ENCODE results near the gene MYOM1. TPM values are rescaled to one million over a fixed set of nuclear protein-coding genes. Genes with fewer than 3 reads are reported as not detected.
"Not testable (repeated sequence)": the region's sequence is repeated elsewhere in the genome, so short reads cannot be mapped to it uniquely, and the experiment has no call there.

MYOM1 gene
- total RNA-seq, 2 donors from 2014 or later = 0.52 to 2.0 TPM

- Mint-ChIP-seq H3K4me1 (peaks cover 14% of the 10 kb centered on the region), H3K36me3 (ENCODE audit: low read depth) (no peaks in the 10 kb centered on the region), H3K9me3 (no peaks in the 10 kb centered on the region), H3K27me3 (no peaks in the 10 kb centered on the region), H3K27ac (peak overlapping the region; percentile 74), H3K4me3 (peak overlapping the region; percentile 5)
- peak; percentile 100 for ATAC-seq (replicated peaks)
These were observed 173.5 kb downstream of the MYOM1 start for GRCh38 chr18:3046216-3046808.

- Mint-ChIP-seq H3K27me3 (no peaks in the 10 kb centered on the region), H3K27ac (no peak overlapping the region), H3K36me3 (ENCODE audit: low read depth) (no peaks in the 10 kb centered on the region), H3K9me3 (no peaks in the 10 kb centered on the region), H3K4me1 (peaks cover 16% of the 10 kb centered on the region), H3K4me3 (no peak overlapping the region)
- no peak for ATAC-seq (replicated peaks)
These were observed 174.7 kb downstream of the MYOM1 start for GRCh38 chr18:3044931-3045698.

GRCh38 chr18:3042379-3042778 lies 177.4 kb downstream of the MYOM1 start:
- no peak for ATAC-seq (replicated peaks)
- Mint-ChIP-seq H3K4me1 (peaks cover 20% of the 10 kb centered on the region), H3K27me3 (no peaks in the 10 kb centered on the region), H3K4me3 (no peak overlapping the region), H3K9me3 (no peaks in the 10 kb centered on the region), H3K36me3 (ENCODE audit: low read depth) (no peaks in the 10 kb centered on the region), H3K27ac (no peak overlapping the region)

DNA sequence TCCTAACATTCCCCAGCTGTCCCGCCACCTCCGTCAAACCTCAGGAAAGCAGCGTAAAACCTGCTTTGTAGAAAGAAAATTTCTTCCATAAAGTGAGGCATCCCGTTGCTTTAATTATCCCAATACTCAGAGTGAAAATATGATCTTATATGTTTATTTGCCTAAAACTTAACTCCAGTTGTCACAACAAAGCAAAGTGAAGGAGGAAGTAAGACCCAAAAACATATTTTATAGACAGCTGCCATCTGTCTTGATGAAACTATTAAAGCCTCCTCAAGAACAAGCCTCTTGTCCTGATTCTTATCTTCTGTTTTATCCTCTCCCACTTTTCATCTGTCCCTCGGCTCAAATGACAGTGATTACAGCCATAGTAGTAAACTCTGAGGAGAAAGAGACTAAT lies 177.9 kb downstream of the MYOM1 start:
- Mint-ChIP-seq H3K36me3 (ENCODE audit: low read depth) (no peaks in the 10 kb centered on the region), H3K4me1 (peaks cover 20% of the 10 kb centered on the region), H3K9me3 (no peaks in the 10 kb centered on the region), H3K27me3 (no peaks in the 10 kb centered on the region), H3K27ac (no peak overlapping the region), H3K4me3 (no peak overlapping the region)
- ATAC-seq (replicated peaks) = no peak

GRCh38 chr18:3040881-3041280 lies 178.9 kb downstream of the MYOM1 start:
- no peak overlapping the region for H3K27ac Mint-ChIP-seq
- H3K27me3 Mint-ChIP-seq = no peaks in the 10 kb centered on the region
- peaks cover 11% of the 10 kb centered on the region for H3K4me1 Mint-ChIP-seq
- no peak for ATAC-seq (replicated peaks)
- H3K36me3 Mint-ChIP-seq (ENCODE audit: low read depth) = no peaks in the 10 kb centered on the region
- no peak overlapping the region for H3K4me3 Mint-ChIP-seq
- H3K9me3 Mint-ChIP-seq = no peaks in the 10 kb centered on the region

GRCh38 chr18:3040173-3040572 lies 179.6 kb downstream of the MYOM1 start:
- H3K9me3 Mint-ChIP-seq = no peaks in the 10 kb centered on the region
- no peak overlapping the region for H3K4me3 Mint-ChIP-seq
- H3K4me1 Mint-ChIP-seq = peaks cover 11% of the 10 kb centered on the region
- peak overlapping the region; percentile 5 for H3K27ac Mint-ChIP-seq
- H3K27me3 Mint-ChIP-seq = no peaks in the 10 kb centered on the region
- H3K36me3 Mint-ChIP-seq (ENCODE audit: low read depth) = no peaks in the 10 kb centered on the region
- ATAC-seq (replicated peaks) = peak; percentile 78

- H3K36me3 Mint-ChIP-seq (ENCODE audit: low read depth) = no peaks in the 10 kb centered on the region
- peak; percentile 92 for ATAC-seq (replicated peaks)
- peak overlapping the region; percentile 43 for H3K27ac Mint-ChIP-seq
- H3K9me3 Mint-ChIP-seq = no peaks in the 10 kb centered on the region
- peaks cover 11% of the 10 kb centered on the region for H3K4me1 Mint-ChIP-seq
- no peak overlapping the region for H3K4me3 Mint-ChIP-seq
- H3K27me3 Mint-ChIP-seq = no peaks in the 10 kb centered on the region
These were observed 182.3 kb downstream of the MYOM1 start for GRCh38 chr18:3037423-3037915.

DNA sequence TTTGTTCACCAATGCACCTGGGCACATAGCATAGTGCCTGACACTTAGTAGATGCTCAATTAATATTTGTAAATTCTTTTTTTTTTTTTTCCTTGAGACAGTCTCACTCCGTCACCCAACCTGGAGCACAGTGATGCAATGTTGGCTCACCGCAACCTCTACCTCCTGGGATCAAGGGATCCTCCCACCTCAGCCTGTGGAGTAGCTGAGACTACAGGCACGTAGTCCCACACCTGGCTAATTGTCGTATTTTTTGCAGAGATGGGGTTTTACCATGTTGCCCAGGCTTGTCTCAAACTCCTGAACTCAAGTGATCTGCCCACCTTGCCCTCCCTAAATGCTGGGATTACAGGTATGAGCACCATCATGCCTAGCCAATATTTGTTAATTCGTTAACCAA lies 183.7 kb downstream of the MYOM1 start:
- no peaks in the 10 kb centered on the region for H3K36me3 Mint-ChIP-seq (ENCODE audit: low read depth)
- no peak overlapping the region for H3K27ac Mint-ChIP-seq
- H3K27me3 Mint-ChIP-seq = no peaks in the 10 kb centered on the region
- H3K4me1 Mint-ChIP-seq = peaks cover 15% of the 10 kb centered on the region
- H3K4me3 Mint-ChIP-seq = no peak overlapping the region
- no peaks in the 10 kb centered on the region for H3K9me3 Mint-ChIP-seq
- ATAC-seq (replicated peaks) = no peak

GRCh38 chr18:3035635-3036034 lies 184.1 kb downstream of the MYOM1 start:
- Mint-ChIP-seq H3K36me3 (ENCODE audit: low read depth) (no peaks in the 10 kb centered on the region), H3K9me3 (no peaks in the 10 kb centered on the region), H3K27me3 (no peaks in the 10 kb centered on the region), H3K27ac (no peak overlapping the region), H3K4me1 (peaks cover 15% of the 10 kb centered on the region), H3K4me3 (no peak overlapping the region)
- ATAC-seq (replicated peaks) = no peak

DNA sequence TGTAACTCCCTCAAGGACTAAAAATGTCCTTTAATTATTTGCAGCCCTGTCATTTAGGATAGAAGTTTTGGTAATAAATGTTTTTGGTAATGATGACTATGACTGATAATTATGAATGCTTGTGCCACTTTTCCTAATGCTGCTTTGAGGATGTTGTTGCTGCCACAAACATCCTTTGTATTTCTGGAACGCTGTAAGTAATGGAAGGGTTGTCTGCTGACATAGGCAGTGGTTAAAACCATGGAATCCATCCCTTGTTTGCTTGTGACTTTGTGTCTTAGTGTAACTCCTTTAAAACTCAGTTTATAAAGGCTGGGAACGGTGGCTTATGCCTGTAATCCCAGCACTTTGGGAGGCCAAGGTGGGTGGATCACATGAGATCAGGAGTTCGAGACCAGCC lies 187.0 kb downstream of the MYOM1 start:
- Mint-ChIP-seq H3K27me3 (no peaks in the 10 kb centered on the region), H3K4me3 (no peak overlapping the region), H3K4me1 (peaks cover 7% of the 10 kb centered on the region), H3K27ac (no peak overlapping the region), H3K36me3 (ENCODE audit: low read depth) (no peaks in the 10 kb centered on the region), H3K9me3 (no peaks in the 10 kb centered on the region)
- ATAC-seq (replicated peaks) = no peak

DNA sequence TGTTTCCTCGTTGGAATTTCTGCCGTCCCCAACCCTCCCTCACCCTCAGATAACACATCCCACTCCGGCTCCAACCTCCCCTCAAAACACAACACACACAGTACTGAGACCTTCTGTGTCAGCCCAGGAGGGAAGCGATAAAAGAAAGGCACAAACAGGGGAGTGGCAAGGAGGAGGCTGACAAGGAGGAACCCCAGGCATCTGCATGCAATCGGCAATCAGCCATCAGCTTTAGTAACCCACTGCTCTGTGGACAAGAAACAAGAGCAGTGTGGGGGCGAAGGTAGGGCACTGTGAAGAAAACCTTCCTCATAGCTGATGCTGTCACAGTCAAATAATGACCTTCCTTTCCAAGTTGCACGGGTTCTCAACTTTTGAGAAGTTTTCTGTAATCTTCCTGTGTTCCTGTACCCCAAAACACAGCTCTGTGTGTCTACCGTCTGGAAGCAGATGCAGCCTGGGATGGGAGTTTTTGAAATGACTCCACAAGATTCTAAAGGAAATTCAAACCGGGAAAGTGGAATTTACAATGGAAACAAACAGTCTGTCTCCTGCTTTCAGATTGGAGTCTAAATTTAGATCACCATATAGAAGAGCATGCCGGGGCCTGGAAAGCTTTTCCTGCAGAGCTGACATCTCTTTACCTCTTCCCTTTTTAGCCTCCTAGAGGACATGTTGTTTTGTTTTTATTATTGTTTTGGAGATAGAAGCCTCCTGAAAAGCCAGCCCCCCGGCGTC lies 190.4 kb downstream of the MYOM1 start:
- H3K4me3 Mint-ChIP-seq = no peak overlapping the region
- no peak for ATAC-seq (replicated peaks)
- peak overlapping the region; percentile 15 for H3K27ac Mint-ChIP-seq
- no peaks in the 10 kb centered on the region for H3K27me3 Mint-ChIP-seq
- peaks cover 3% of the 10 kb centered on the region for H3K4me1 Mint-ChIP-seq
- H3K9me3 Mint-ChIP-seq = no peaks in the 10 kb centered on the region
- no peaks in the 10 kb centered on the region for H3K36me3 Mint-ChIP-seq (ENCODE audit: low read depth)

DNA sequence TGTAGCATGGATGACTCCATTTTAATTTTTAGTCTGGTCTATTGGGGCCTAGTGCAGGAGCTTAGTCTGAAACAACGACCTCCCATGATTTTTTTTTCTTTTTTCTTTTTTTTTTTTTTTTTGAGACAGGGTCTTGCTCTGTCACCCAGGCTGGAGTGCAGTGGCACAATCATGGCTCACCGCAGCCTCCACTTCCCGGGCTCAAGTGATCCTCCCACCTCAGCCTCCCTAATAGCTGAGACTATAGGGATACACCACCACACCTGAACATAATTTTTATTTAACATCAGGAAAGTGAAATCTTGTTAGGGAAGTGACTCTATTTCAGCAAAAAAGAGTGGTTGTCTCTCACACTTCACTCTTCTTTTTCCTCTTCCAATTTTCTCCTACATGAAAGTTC lies 191.7 kb downstream of the MYOM1 start:
- not testable (repeated sequence) for H3K36me3 Mint-ChIP-seq (ENCODE audit: low read depth); ATAC-seq (replicated peaks); H3K4me1 Mint-ChIP-seq; H3K4me3 Mint-ChIP-seq; H3K27ac Mint-ChIP-seq; H3K9me3 Mint-ChIP-seq; H3K27me3 Mint-ChIP-seq

DNA sequence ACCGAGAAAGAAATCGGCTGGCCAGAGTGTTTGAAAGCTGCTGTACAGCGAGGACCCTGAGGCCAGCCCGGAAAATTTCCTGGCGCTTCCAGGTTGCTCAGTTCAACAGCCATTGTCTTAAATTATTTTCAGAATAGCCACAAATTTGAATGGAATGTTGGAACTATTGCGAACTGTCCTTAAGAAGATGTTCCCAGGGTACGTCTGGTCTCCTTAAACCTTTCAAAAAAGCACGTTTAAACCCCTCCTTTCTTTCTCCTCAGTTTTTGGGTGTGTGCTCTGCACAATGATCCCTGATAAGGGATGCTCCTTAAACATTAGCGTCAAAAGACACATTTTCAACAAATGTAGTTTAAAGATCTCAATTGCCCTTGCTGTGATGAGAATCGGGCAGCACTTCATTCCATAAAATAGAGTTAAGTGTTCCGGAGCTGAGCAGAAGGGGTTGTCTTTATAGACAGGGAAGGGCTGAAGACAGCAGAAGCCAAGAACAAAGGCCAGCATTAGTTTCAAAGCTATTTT lies 192.3 kb downstream of the MYOM1 start:
- Mint-ChIP-seq H3K9me3 (no peaks in the 10 kb centered on the region), H3K27me3 (no peaks in the 10 kb centered on the region), H3K36me3 (ENCODE audit: low read depth) (no peaks in the 10 kb centered on the region), H3K4me3 (no peak overlapping the region), H3K4me1 (peaks cover 3% of the 10 kb centered on the region), H3K27ac (no peak overlapping the region)
- ATAC-seq (replicated peaks) = no peak

DNA sequence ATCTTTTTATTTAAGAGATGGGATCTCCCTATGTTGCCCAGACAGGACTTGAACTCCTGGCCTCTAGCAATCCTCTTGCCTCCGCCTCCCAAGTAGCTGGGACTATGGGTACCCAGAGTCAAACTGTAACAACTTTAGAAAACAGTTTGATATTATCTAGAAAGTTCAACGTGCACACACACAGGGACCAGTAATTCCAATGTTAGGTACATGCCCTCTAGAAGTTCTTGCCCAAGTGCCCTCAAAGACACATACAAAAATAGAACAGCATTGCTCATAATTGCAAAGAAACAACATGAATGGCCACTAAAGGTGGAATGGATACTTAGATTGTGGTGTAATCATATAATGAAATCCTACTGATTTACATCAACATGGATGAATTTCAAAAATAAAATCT lies 194.2 kb downstream of the MYOM1 start:
- H3K27me3 Mint-ChIP-seq = no peaks in the 10 kb centered on the region
- H3K36me3 Mint-ChIP-seq (ENCODE audit: low read depth) = no peaks in the 10 kb centered on the region
- H3K9me3 Mint-ChIP-seq = no peaks in the 10 kb centered on the region
- no peak for ATAC-seq (replicated peaks)
- H3K4me1 Mint-ChIP-seq = no peaks in the 10 kb centered on the region
- no peak overlapping the region for H3K4me3 Mint-ChIP-seq
- H3K27ac Mint-ChIP-seq = no peak overlapping the region

- H3K27me3 Mint-ChIP-seq; H3K27ac Mint-ChIP-seq; H3K4me1 Mint-ChIP-seq; H3K36me3 Mint-ChIP-seq (ENCODE audit: low read depth); ATAC-seq (replicated peaks); H3K4me3 Mint-ChIP-seq; H3K9me3 Mint-ChIP-seq: not testable (repeated sequence)
These were observed 196.2 kb downstream of the MYOM1 start for GRCh38 chr18:3023603-3024002.

All from activated T-helper 17 cell treated with anti-CD3 and anti-CD28 coated beads, Interleukin-2, amount 50 U/mL, for 72 hours (primary cell).